GM12878 (cell line): ENCODE data around the gene TREH. TPM values are rescaled to one million over a fixed set of nuclear protein-coding genes. Genes with fewer than 3 reads are reported as not detected.

Source experiments
- ATAC-seq: fragments of 200-7000 bp; cut with Tn5 transposase; 3 replicates; pipeline ENCODE4 v1.9.1; 2020; ENCODE audit warnings: mild to moderate bottlenecking, moderate library complexity
- BruUV-seq: library from RNA; stranded (reverse); fragments of 400-500 nt; replicated peaks from 2 replicates; lab custom pipeline; 2021; lab: Mats Ljungman, UMichigan
- CTCF ChIA-PET: fragments of 300-600 bp; sonication (Branson Sonifier 250); formaldehyde crosslinking; extraction: SDS; loops from one replicate; lab custom pipeline; 2021; ENCODE audit warnings: inconsistent platforms; lab: Yijun Ruan, JAX
- POLR2A ChIA-PET: fragments of 350-600 bp; formaldehyde crosslinking; extraction: SDS; loops from one replicate; lab custom pipeline; 2021; ENCODE audit warnings: inconsistent platforms; lab: Charles Lee
- RAD21 ChIA-PET: fragments of 300-600 bp; sonication (Branson Sonifier 250); formaldehyde crosslinking; loops from one replicate; lab custom pipeline; 2023; ENCODE audit warnings: antibody characterized with exemption; ENCODE audit not compliant: unreplicated experiment; lab: Charles Lee
- SMC1A ChIA-PET: fragments of 300-600 bp; sonication (Branson Sonifier 250); formaldehyde crosslinking; loops from one replicate; lab custom pipeline; 2023; ENCODE audit not compliant: unreplicated experiment, uncharacterized antibody; lab: Charles Lee
- DNase-seq: peaks from one replicate; pipeline ENCODE4 v3.0.0-alpha.2; 2011; ENCODE audit warnings: low read depth, low spot score
- FAIRE-seq: peaks from 3 replicates; lab custom pipeline; 2011; peaks lifted over from hg19 to GRCh38; lab: Jason Lieb, UNC
- H2AFZ ChIP-seq: 2 replicates; pipeline ENCODE4 v1.6.0; 2011; ENCODE audit warnings: low read depth, low read length, control low read depth; ENCODE audit not compliant: control insufficient read depth
- H3K27ac ChIP-seq: 2 replicates; pipeline ENCODE4 v1.5.1; 2011; ENCODE audit warnings: control low read depth; ENCODE audit not compliant: control insufficient read depth, insufficient read depth
- H3K27me3 ChIP-seq, 2 experiments: replicated peaks in 1 of 2; 2 replicates each; pipeline versions ENCODE4 v1.6.0 to v1.6.1; 2011; ENCODE audit warnings: low read length in 1 of 2; ENCODE audit not compliant: control insufficient read depth in 2 of 2, insufficient read depth in 2 of 2
- H3K36me3 ChIP-seq, 2 experiments: 2 replicates each; pipeline ENCODE4 v1.5.1; 2011; ENCODE audit warnings: low read length in 1 of 2; ENCODE audit not compliant: control insufficient read depth in 2 of 2, insufficient read depth in 2 of 2
- H3K4me1 ChIP-seq: 2 replicates; pipeline ENCODE4 v1.6.1; 2011; ENCODE audit warnings: mild to moderate bottlenecking, low read length, moderate library complexity, mixed read lengths; ENCODE audit not compliant: control insufficient read depth, insufficient read depth
- H3K4me2 ChIP-seq: 2 replicates; pipeline ENCODE4 v1.6.0; 2011; ENCODE audit warnings: control low read depth; ENCODE audit not compliant: control insufficient read depth, insufficient read depth
- H3K4me3 ChIP-seq: fragments of 200-600 bp; sonication (generic); 2 replicates; pipeline ENCODE4 v1.5.1; 2016
- H3K79me2 ChIP-seq: 2 replicates; pipeline ENCODE4 v1.6.0; 2011; ENCODE audit warnings: low read length; ENCODE audit not compliant: control insufficient read depth, insufficient read depth
- H3K9ac ChIP-seq: 2 replicates; pipeline ENCODE4 v1.8.0; 2011; ENCODE audit warnings: low read length, control low read depth, mixed read lengths; ENCODE audit not compliant: control insufficient read depth, insufficient read depth
- H3K9me3 ChIP-seq: replicated peaks from 3 replicates; pipeline ENCODE4 v1.5.1; 2011; ENCODE audit warnings: mild to moderate bottlenecking, low read length; ENCODE audit not compliant: control insufficient read depth, insufficient read depth
- H4K20me1 ChIP-seq: 2 replicates; pipeline ENCODE4 v1.6.0; 2011; ENCODE audit not compliant: control insufficient read depth, insufficient read depth
- BCLAF1 ChIP-seq: fragments of 450-650 bp; IDR thresholded peaks from 2 replicates; pipeline ENCODE4 v1.6.1; 2017; ENCODE audit warnings: antibody characterized with exemption, mild to moderate bottlenecking, moderate library complexity
- ELK1 ChIP-seq: IDR thresholded peaks from 2 replicates; pipeline ENCODE4 v1.6.1; 2012; ENCODE audit warnings: low read depth, low read length, improper control_type of control experiment
- HDAC2 ChIP-seq: fragments of 200-600 bp; sonication (generic); IDR thresholded peaks from 2 replicates; pipeline ENCODE4 v1.6.1; 2017
- IRF5 ChIP-seq: fragments of 450-650 bp; IDR thresholded peaks from 2 replicates; pipeline ENCODE4 v1.6.1; 2017; ENCODE audit warnings: borderline replicate concordance
- LARP7 ChIP-seq: fragments of 450-650 bp; IDR thresholded peaks from 2 replicates; pipeline ENCODE4 v1.6.1; 2017; ENCODE audit warnings: mild to moderate bottlenecking
- MAX ChIP-seq: IDR thresholded peaks from 2 replicates; pipeline ENCODE4 v1.6.1; 2012; ENCODE audit warnings: low read depth, low read length, improper control_type of control experiment
- NBN ChIP-seq: fragments of 450-650 bp; IDR thresholded peaks from 2 replicates; pipeline ENCODE4 v1.6.1; 2016
- POLR2AphosphoS2 ChIP-seq: IDR thresholded peaks from 2 replicates; pipeline ENCODE4 v1.6.1; 2011; ENCODE audit warnings: low read depth, mild to moderate bottlenecking, low read length, improper control_type of control experiment, moderate library complexity
- SP1 ChIP-seq: IDR thresholded peaks from one replicate; pipeline ENCODE4 v1.6.1; 2011; ENCODE audit warnings: low read depth, low read length
- WGBS: methylation state at CpG from one replicate; pipeline ENCODE4 v1.1.6; 2016; ENCODE audit warnings: low lambda C conversion rate; ENCODE audit not compliant: insufficient replicate concordance, insufficient coverage; ENCODE audit errors: missing lambda C conversion rate; 5-methylcytosine and 5-hydroxymethylcytosine counted together
- in situ Hi-C: fragments of 300-500 bp; cut with MboI; formaldehyde crosslinking; loops from 9 replicates; pipeline ENCODE4 v1.14.3; 2018; ENCODE audit warnings: mixed read lengths
- intact Hi-C: fragments of 100-400 bp; cut with micrococcal nuclease; formaldehyde crosslinking; loops from one replicate; pipeline ENCODE4 v1.14.2; 2022; ENCODE audit not compliant: unreplicated experiment
- polyA plus RNA-seq, 11 experiments: library from polyadenylated mRNA; depleted of rRNA in 4 of 11; unstranded in 6 of 11; stranded (reverse) in 5 of 11; fragments of >200 nt; fragmentation: Nextera tagmentation in 4 of 11; fragmentation: Illumina TruSeq in 1 of 11; extraction: Ambion mirVana in 4 of 11; extraction: Trizol in 1 of 11; gene quantifications; 1 replicate in 1 of 11; 2 replicates in 10 of 11; pipeline versions ENCODE4 v1.2.1 to v1.2.3, GENCODE V29; 2011 to 2016; ENCODE audit warnings: inconsistent platforms in 2 of 11, missing spikeins in 2 of 11, low read depth in 1 of 11
- total RNA-seq, 4 experiments: library from RNA; depleted of rRNA in 3 of 4; stranded (reverse); fragments of >200 nt in 3 of 4; fragmentation: Illumina TruSeq in 1 of 4; extraction: Trizol in 1 of 4; gene quantifications; 2 replicates each; pipeline versions ENCODE4 v1.2.1 to v1.2.3, GENCODE V29; 2013 to 2021

TREH gene
- total and polyA plus RNA-seq, 10 of the 15 experiments (the other 5 are each of a cell fraction or from before 2014, with no cell fraction given), result not detected

GRCh38 chr11:118699506-118700220 is 20.2 kb upstream of the TREH start:
- CTCF ChIA-PET, result interaction anchor here (0.7 to 2.0 kb wide), 3 partner anchors 9 to 184 kb away, joined by 3 to 6 read pairs (median 3); partner anchors contain the start of gene CXCR5
- SMC1A ChIA-PET, result interaction anchor here (0.6 kb wide), 2 partner anchors 96 to 156 kb away, joined by 3 read pairs; no protein-coding TSS in a partner anchor
- H3K36me3 ChIP-seq, result no peaks in the 10 kb centered on the region
- POLR2A ChIA-PET, result interaction anchor here (0.7 kb wide), 1 partner anchor 363 kb away, joined by 5 read pairs; no protein-coding TSS in a partner anchor
- H2AFZ ChIP-seq, result no peak overlapping the region
- H3K4me3 ChIP-seq, result no peak overlapping the region
- no peaks in the 10 kb centered on the region for H4K20me1 ChIP-seq
- H3K27ac ChIP-seq, result no peak overlapping the region
- DNase-seq (no peak), ATAC-seq (no peak), FAIRE-seq (no peak)
- intact Hi-C loops, result loop anchor here (5.0 kb wide), 2 partner anchors 33 to 88 kb away; no protein-coding TSS in a partner anchor
- H3K79me2 ChIP-seq, result no peaks in the 10 kb centered on the region
- no peak overlapping the region for H3K4me2 ChIP-seq
- RAD21 ChIA-PET, result interaction anchor here (0.6 to 1.2 kb wide), 2 partner anchors 46 to 99 kb away, joined by 3 to 4 read pairs; no protein-coding TSS in a partner anchor
- no peak for TF ChIP-seq BCLAF1
- no peak for TF ChIP-seq NBN
- no peak for TF ChIP-seq POLR2AphosphoS2
- no peak for TF ChIP-seq LARP7
- no peak for TF ChIP-seq IRF5
- no peak for TF ChIP-seq MAX
- no peak for TF ChIP-seq SP1
- no peak for TF ChIP-seq ELK1
- TF ChIP-seq HDAC2, result no peak
- H3K4me1 ChIP-seq, result peaks cover 32% of the 10 kb centered on the region
- BruUV-seq, result no TSS peak
- H3K9ac ChIP-seq, result no peak overlapping the region
- 77% methylated on average over 7 of the region's 7 CpGs for WGBS
- in situ Hi-C loops, result no loop called here
- H3K27me3 ChIP-seq, result no peaks in the 10 kb centered on the region
- H3K9me3 ChIP-seq, result peaks cover 6% of the 10 kb centered on the region; the same call in 2 of the 3 replicates
